ENCODE measurements around the gene EPHB6. TPM values are rescaled to one million over a fixed set of nuclear protein-coding genes. Genes with fewer than 3 reads are reported as not detected.

The EPHB6 gene
- total RNA-seq, 1 donor from 2014 or later = 28.8 TPM

- no peak for DNase-seq (ENCODE audit: low spot score, unreplicated experiment)
- no peak overlapping the region for H3K4me3 Mint-ChIP-seq (ENCODE audit: low read depth)
- no peaks in the 10 kb centered on the region for H3K9me3 Mint-ChIP-seq (ENCODE audit: low read depth)
- peaks cover 42% of the 10 kb centered on the region for H3K27me3 Mint-ChIP-seq
- H3K27ac Mint-ChIP-seq = no peak overlapping the region
- no peak for TF ChIP-seq CTCF (IDR thresholded peaks at IDR 0.05; ENCODE audit: unreplicated experiment)
- H3K4me1 Mint-ChIP-seq (ENCODE audit: low read depth) = peaks cover 18% of the 10 kb centered on the region
- H3K36me3 Mint-ChIP-seq (ENCODE audit: insufficient read depth) = no peaks in the 10 kb centered on the region
Measured at GRCh38 chr7:142842251-142842766, 12.6 kb upstream of the EPHB6 start.

GRCh38 chr7:142847353-142847752 is 7.5 kb upstream of the EPHB6 start:
- DNase-seq (ENCODE audit: low spot score, unreplicated experiment) = no peak
- Mint-ChIP-seq H3K36me3 (ENCODE audit: insufficient read depth) (no peaks in the 10 kb centered on the region), H3K4me1 (ENCODE audit: low read depth) (peaks cover 13% of the 10 kb centered on the region), H3K4me3 (ENCODE audit: low read depth) (no peak overlapping the region), H3K9me3 (ENCODE audit: low read depth) (no peaks in the 10 kb centered on the region), H3K27ac (no peak overlapping the region), H3K27me3 (peaks cover 49% of the 10 kb centered on the region)
- no peak for TF ChIP-seq CTCF (IDR thresholded peaks at IDR 0.05; ENCODE audit: unreplicated experiment)

GRCh38 chr7:142851269-142851668 is 3.6 kb upstream of the EPHB6 start:
- H3K4me3 Mint-ChIP-seq (ENCODE audit: low read depth) = no peak overlapping the region
- H3K27me3 Mint-ChIP-seq = peaks cover 39% of the 10 kb centered on the region
- H3K4me1 Mint-ChIP-seq (ENCODE audit: low read depth) = peaks cover 6% of the 10 kb centered on the region
- no peak for TF ChIP-seq CTCF (IDR thresholded peaks at IDR 0.05; ENCODE audit: unreplicated experiment)
- DNase-seq (ENCODE audit: low spot score, unreplicated experiment) = no peak
- H3K9me3 Mint-ChIP-seq (ENCODE audit: low read depth) = no peaks in the 10 kb centered on the region
- H3K27ac Mint-ChIP-seq = no peak overlapping the region
- H3K36me3 Mint-ChIP-seq (ENCODE audit: insufficient read depth) = no peaks in the 10 kb centered on the region

GRCh38 chr7:142851919-142852318 is 3.0 kb upstream of the EPHB6 start:
- H3K4me1 Mint-ChIP-seq (ENCODE audit: low read depth) = peaks cover 6% of the 10 kb centered on the region
- no peak overlapping the region for H3K27ac Mint-ChIP-seq
- no peak for DNase-seq (ENCODE audit: low spot score, unreplicated experiment)
- H3K36me3 Mint-ChIP-seq (ENCODE audit: insufficient read depth) = no peaks in the 10 kb centered on the region
- no peak overlapping the region for H3K4me3 Mint-ChIP-seq (ENCODE audit: low read depth)
- no peaks in the 10 kb centered on the region for H3K9me3 Mint-ChIP-seq (ENCODE audit: low read depth)
- peak; percentile 8 for TF ChIP-seq CTCF (IDR thresholded peaks at IDR 0.05; ENCODE audit: unreplicated experiment)
- H3K27me3 Mint-ChIP-seq = peaks cover 44% of the 10 kb centered on the region

GRCh38 chr7:142853739-142854371 is 1.0 kb upstream of the EPHB6 start:
- DNase-seq (ENCODE audit: low spot score, unreplicated experiment) = peak; percentile 54
- TF ChIP-seq CTCF (IDR thresholded peaks at IDR 0.05; ENCODE audit: unreplicated experiment) = peak; percentile 81
- Mint-ChIP-seq H3K27me3 (peaks cover 41% of the 10 kb centered on the region), H3K36me3 (ENCODE audit: insufficient read depth) (no peaks in the 10 kb centered on the region), H3K4me1 (ENCODE audit: low read depth) (peaks cover 6% of the 10 kb centered on the region), H3K27ac (peak overlapping the region; percentile 93), H3K4me3 (ENCODE audit: low read depth) (peak overlapping the region; percentile 92), H3K9me3 (ENCODE audit: low read depth) (no peaks in the 10 kb centered on the region)
